Fibroblast of lung (primary cell): ENCODE data around the gene ZNF609. TPM values are rescaled to one million over a fixed set of nuclear protein-coding genes. Genes with fewer than 3 reads are reported as not detected.
A peak's percentile ranks its signal among the peaks of the same experiment; 100 is the strongest.

Experiments used
- DNase-seq, 2 donors: peaks; one replicate each; pipeline versions ENCODE4 v3.0.0 to v3.0.0-alpha.2; 2010; ENCODE audit warnings: low read depth in 2 of 2
- H2AFZ ChIP-seq: 2 replicates; pipeline ENCODE4 v1.5.1; 2012; ENCODE audit warnings: low read length, control low read depth, inconsistent platforms
- H3K27ac ChIP-seq: 2 replicates; pipeline ENCODE4 v1.5.1; 2011; ENCODE audit warnings: low read length, control low read depth; ENCODE audit not compliant: insufficient read depth
- H3K27me3 ChIP-seq: 2 replicates; pipeline ENCODE4 v1.5.1; 2011; ENCODE audit warnings: mild to moderate bottlenecking, low read length; ENCODE audit not compliant: control insufficient read depth, insufficient read depth
- H3K36me3 ChIP-seq: 2 replicates; pipeline ENCODE4 v1.5.1; 2011; ENCODE audit warnings: low read length; ENCODE audit not compliant: control insufficient read depth, insufficient read depth
- H3K4me1 ChIP-seq: 2 replicates; pipeline ENCODE4 v1.5.1; 2011; ENCODE audit warnings: low read length; ENCODE audit not compliant: control insufficient read depth, insufficient read depth; ENCODE audit errors: extremely low read depth
- H3K4me2 ChIP-seq: 2 replicates; pipeline ENCODE4 v1.5.1; 2011; ENCODE audit warnings: low read length, control low read depth; ENCODE audit not compliant: insufficient read depth; ENCODE audit errors: extremely low read depth
- H3K4me3 ChIP-seq, 4 experiments: fragments of 200-600 bp in 1 of 4; sonication (generic) in 1 of 4; replicated peaks in 1 of 4; 2 replicates each; pipeline ENCODE4 v1.5.1; 2011 to 2016; ENCODE audit warnings: low read length in 4 of 4, low read depth in 3 of 4, mild to moderate bottlenecking in 3 of 4, control low read depth in 2 of 4, inconsistent platforms in 1 of 4, mixed read lengths in 1 of 4; ENCODE audit not compliant: insufficient read depth in 1 of 4; ENCODE audit errors: control extremely low read depth in 1 of 4
- H3K79me2 ChIP-seq: 2 replicates; pipeline ENCODE4 v1.5.1; 2012; ENCODE audit warnings: mild to moderate bottlenecking, low read length, inconsistent platforms; ENCODE audit not compliant: control insufficient read depth, insufficient read depth
- H3K9ac ChIP-seq: 2 replicates; pipeline ENCODE4 v1.5.1; 2011; ENCODE audit warnings: mild to moderate bottlenecking, low read length, control low read depth; ENCODE audit not compliant: insufficient read depth
- H3K9me3 ChIP-seq: 2 replicates; pipeline ENCODE4 v1.5.1; 2012; ENCODE audit warnings: low read depth, low read length; ENCODE audit not compliant: control insufficient read depth, insufficient read depth
- H4K20me1 ChIP-seq: 2 replicates; pipeline ENCODE4 v1.5.1; 2011; ENCODE audit warnings: low read length; ENCODE audit not compliant: control insufficient read depth, insufficient read depth; ENCODE audit errors: extremely low read depth
- CTCF ChIP-seq, 2 donors: IDR thresholded peaks in 1 of 2; conservative IDR thresholded peaks in 1 of 2; 1 replicate in 1 of 2; 2 replicates in 1 of 2; pipeline ENCODE4 v1.5.1; 2011 to 2012; ENCODE audit warnings: low read length in 2 of 2, control low read depth in 1 of 2, inconsistent platforms in 1 of 2, low read depth in 1 of 2, mild to moderate bottlenecking in 1 of 2
- EZH2 ChIP-seq: IDR thresholded peaks from 2 replicates; pipeline ENCODE4 v1.5.1; 2012; ENCODE audit warnings: low read length, control low read depth, mild to moderate bottlenecking; ENCODE audit errors: missing control alignments
- polyA plus RNA-seq, 2 donors: library from polyadenylated mRNA; depleted of rRNA in 1 of 2; stranded (reverse) in 1 of 2; unstranded in 1 of 2; fragments of >200 nt; gene quantifications; 2 replicates each; pipeline ENCODE4 v1.2.1, GENCODE V29; 2011 to 2012; ENCODE audit warnings: missing spikeins in 1 of 2
- total RNA-seq: library from RNA; depleted of rRNA; stranded (reverse); fragments of >200 nt; gene quantifications from 2 replicates; pipeline ENCODE4 v1.2.1, GENCODE V29; 2014

ZNF609 gene
- total and polyA plus RNA-seq, 2 donors (not counting 1 experiment from before 2014, with no cell fraction given): 10.8 to 14.7 TPM

GRCh38 chr15:64665179-64665578, 204.8 kb downstream of the ZNF609 start:
- Histone ChIP-seq H3K9me3 (no peaks in the 10 kb centered on the region), H3K27ac (no peak overlapping the region), H3K36me3 (no peaks in the 10 kb centered on the region), H3K9ac (no peak overlapping the region), H2AFZ (no peak overlapping the region), H3K4me3 (no peak overlapping the region), H3K79me2 (no peaks in the 10 kb centered on the region), H3K4me2 (no peak overlapping the region), H3K4me1 (no peaks in the 10 kb centered on the region), H3K27me3 (no peaks in the 10 kb centered on the region), H4K20me1 (no peaks in the 10 kb centered on the region)
- peak in 1 of 2 donors; percentile 12 for DNase-seq
- TF ChIP-seq EZH2 (no peak), CTCF (conservative IDR thresholded peaks at IDR 0.05 in 1 of 2, IDR thresholded peaks at IDR 0.05 in 1 of 2; ENCODE audit: low read depth in 1 of 2, low read length in 2 of 2) (no peak)

- no peaks in the 10 kb centered on the region for H3K9me3 ChIP-seq
- no peak overlapping the region for H3K9ac ChIP-seq
- H3K36me3 ChIP-seq: no peaks in the 10 kb centered on the region
- H3K4me3 ChIP-seq: no peak overlapping the region
- H3K4me1 ChIP-seq: no peaks in the 10 kb centered on the region
- no peaks in the 10 kb centered on the region for H3K79me2 ChIP-seq
- peak in 1 of 2 donors; percentile 88 for DNase-seq
- no peak overlapping the region for H2AFZ ChIP-seq
- no peaks in the 10 kb centered on the region for H3K27me3 ChIP-seq
- no peaks in the 10 kb centered on the region for H4K20me1 ChIP-seq
- no peak overlapping the region for H3K27ac ChIP-seq
- TF ChIP-seq EZH2 (no peak), CTCF (conservative IDR thresholded peaks at IDR 0.05 in 1 of 2, IDR thresholded peaks at IDR 0.05 in 1 of 2; ENCODE audit: low read depth in 1 of 2, low read length in 2 of 2) (no peak)
- no peak overlapping the region for H3K4me2 ChIP-seq
These were observed 207.4 kb downstream of the ZNF609 start for GRCh38 chr15:64667736-64668161.

- H3K4me3 ChIP-seq: no peak overlapping the region
- H3K9me3 ChIP-seq: no peaks in the 10 kb centered on the region
- TF ChIP-seq CTCF (conservative IDR thresholded peaks at IDR 0.05 in 1 of 2, IDR thresholded peaks at IDR 0.05 in 1 of 2; ENCODE audit: low read depth in 1 of 2, low read length in 2 of 2): no peak
- no peak for TF ChIP-seq EZH2
- H3K27ac ChIP-seq: no peak overlapping the region
- H3K9ac ChIP-seq: no peak overlapping the region
- peaks cover 5% of the 10 kb centered on the region for H3K36me3 ChIP-seq
- no peak overlapping the region for H3K4me2 ChIP-seq
- no peaks in the 10 kb centered on the region for H4K20me1 ChIP-seq
- no peaks in the 10 kb centered on the region for H3K4me1 ChIP-seq
- no peak overlapping the region for H2AFZ ChIP-seq
- no peaks in the 10 kb centered on the region for H3K79me2 ChIP-seq
- DNase-seq: no peak
- H3K27me3 ChIP-seq: no peaks in the 10 kb centered on the region
These were observed 213.5 kb downstream of the ZNF609 start for GRCh38 chr15:64673866-64674265.
